GM18867 (cell line): ENCODE measurements around the gene SLC5A2.
A peak's percentile ranks its signal among the peaks of the same experiment; 100 is the strongest.
"Not testable (repeated sequence)": the region's sequence is repeated elsewhere in the genome, so short reads cannot be mapped to it uniquely, and the experiment has no call there.

ENCODE experiments used
- ATAC-seq: cut with Tn5 transposase; IDR thresholded peaks from one replicate; pipeline ENCODE4 v1.9.1; 2021; ENCODE audit warnings: mild to moderate bottlenecking, moderate library complexity; ENCODE audit not compliant: unreplicated experiment

The SLC5A2 gene

GRCh38 chr16:31491778-31492418, 9.0 kb downstream of the SLC5A2 start:
- no peak for ATAC-seq

GRCh38 chr16:31493506-31494125, 10.7 kb downstream of the SLC5A2 start:
- no peak for ATAC-seq

- ATAC-seq = no peak
These were observed 13.7 kb downstream of the SLC5A2 start for GRCh38 chr16:31496670-31497069.

- ATAC-seq = no peak
These were observed 15.6 kb downstream of the SLC5A2 start for GRCh38 chr16:31498493-31498892.

GRCh38 chr16:31499928-31500327, 17.0 kb downstream of the SLC5A2 start:
- no peak for ATAC-seq

- no peak for ATAC-seq
These were observed 18.5 kb downstream of the SLC5A2 start for GRCh38 chr16:31501226-31501965.

- no peak for ATAC-seq
These were observed 19.0 kb downstream of the SLC5A2 start for GRCh38 chr16:31501966-31502348.

- no peak for ATAC-seq
These were observed 20.1 kb downstream of the SLC5A2 start for GRCh38 chr16:31502981-31503380.

GRCh38 chr16:31503555-31503954, 20.6 kb downstream of the SLC5A2 start:
- ATAC-seq = not testable (repeated sequence)

- ATAC-seq = no peak
These were observed 21.2 kb downstream of the SLC5A2 start for GRCh38 chr16:31504159-31504558.

GRCh38 chr16:31505483-31505882, 22.6 kb downstream of the SLC5A2 start:
- ATAC-seq = no peak

- ATAC-seq = peak; percentile 6
These were observed 24.6 kb downstream of the SLC5A2 start for GRCh38 chr16:31507617-31507928.

- peak; percentile 91 for ATAC-seq
These were observed 25.2 kb downstream of the SLC5A2 start, which contains the start of gene RUSF1 for GRCh38 chr16:31507929-31508705. Gene RUSF1 (minus strand): TSS chr16:31508391. CDS start chr16:31508373, 18 bp downstream.

- ATAC-seq = no peak
These were observed 25.8 kb downstream of the SLC5A2 start for GRCh38 chr16:31508706-31509195.

GRCh38 chr16:31513126-31513525, 30.2 kb downstream of the SLC5A2 start:
- ATAC-seq = no peak

GRCh38 chr16:31513884-31514283, 31.0 kb downstream of the SLC5A2 start:
- no peak for ATAC-seq

- no peak for ATAC-seq
These were observed 35.0 kb downstream of the SLC5A2 start for GRCh38 chr16:31517800-31518402.

- no peak for ATAC-seq
These were observed 37.0 kb downstream of the SLC5A2 start for GRCh38 chr16:31519759-31520431.

GRCh38 chr16:31521368-31521767, 38.4 kb downstream of the SLC5A2 start:
- no peak for ATAC-seq

GRCh38 chr16:31522071-31522470, 39.1 kb downstream of the SLC5A2 start:
- ATAC-seq = no peak
